Naive thymus-derived CD8-positive, alpha-beta T cell (primary cell): ENCODE measurements around the gene FSD1. TPM values are rescaled to one million over a fixed set of nuclear protein-coding genes. Genes with fewer than 3 reads are reported as not detected.
A peak's percentile ranks its signal among the peaks of the same experiment; 100 is the strongest.

Experiments used
- ATAC-seq, 2 donors: fragments of 150-1000 bp; cut with Tn5 transposase in 1 of 2; sonication (Bioruptor Pico), chemical (Tn5 transposase) in 1 of 2; 1 replicate in 1 of 2; 2 replicates in 1 of 2; pipeline ENCODE4 v1.10.0; 2021; ENCODE audit warnings: mild to moderate bottlenecking in 2 of 2, moderate library complexity in 2 of 2
- POLR2A ChIA-PET: fragments of 350-600 bp; sonication (Branson Sonifier 250); formaldehyde crosslinking; loops from one replicate; lab custom pipeline; 2021; ENCODE audit warnings: antibody characterized with exemption; lab: Charles Lee
- DNase-seq, 10 donors: peaks; one replicate each; pipeline versions ENCODE4 v3.0.0 to v3.0.0-alpha.2; 2020 to 2022
- H3K27ac Mint-ChIP-seq, 10 donors: one replicate each; pipeline ENCODE4 v1.8.0; 2020 to 2022; ENCODE audit warnings: mild to moderate bottlenecking in 10 of 10, mixed read lengths in 10 of 10, moderate library complexity in 4 of 10, inconsistent platforms in 1 of 10
- H3K27me3 Mint-ChIP-seq, 5 donors: one replicate each; pipeline ENCODE4 v1.8.0; 2021 to 2022; ENCODE audit warnings: mixed read lengths in 5 of 5
- H3K36me3 Mint-ChIP-seq, 3 donors: one replicate each; pipeline ENCODE4 v1.8.0; 2020 to 2022; ENCODE audit warnings: mixed read lengths in 3 of 3, mild to moderate bottlenecking in 2 of 3, inconsistent platforms in 1 of 3
- H3K4me1 Mint-ChIP-seq, 4 donors: one replicate each; pipeline ENCODE4 v1.8.0; 2021 to 2022; ENCODE audit warnings: mixed read lengths in 4 of 4
- H3K4me3 Mint-ChIP-seq, 10 donors: one replicate each; pipeline ENCODE4 v1.8.0; 2020 to 2022; ENCODE audit warnings: mild to moderate bottlenecking in 10 of 10, mixed read lengths in 10 of 10, moderate library complexity in 6 of 10, inconsistent platforms in 1 of 10
- H3K9me3 Mint-ChIP-seq, 9 donors: one replicate each; pipeline ENCODE4 v1.8.0; 2020 to 2022; ENCODE audit warnings: mixed read lengths in 9 of 9, mild to moderate bottlenecking in 3 of 9, inconsistent platforms in 1 of 9, moderate library complexity in 1 of 9
- polyA plus RNA-seq, 3 donors: library from polyadenylated mRNA; unstranded; fragments of 300-500 nt; fragmentation: Illumina TruSeq; gene quantifications; one replicate each; pipeline ENCODE4 v1.2.3, GENCODE V29; 2021
- total RNA-seq, 8 experiments: library from RNA in 2 of 8; stranded (reverse) in 2 of 8; gene quantifications; one replicate each; pipeline ENCODE4 v1.2.3 and lab custom pipeline; 2021 to 2026

The FSD1 gene
- total and polyA plus RNA-seq, 5 experiments from 2014 or later = 1.4 to 4.0 (median 3.4) TPM

GRCh38 chr19:4369109-4369887 lies 64.9 kb downstream of the FSD1 start:
- peak; percentile 71 to 75 for ATAC-seq
- POLR2A ChIA-PET = interaction anchor here (0.6 to 4.4 kb wide), 9 partner anchors 10 to 124 kb away, joined by 3 to 31 read pairs (median 6); partner anchors contain the start of genes CHAF1A and SH3GL1

GRCh38 chr19:4369888-4370260 lies 65.5 kb downstream of the FSD1 start:
- peak overlapping the region; percentile 85 to 96 (median 91) for H3K4me3 Mint-ChIP-seq
- POLR2A ChIA-PET = interaction anchor here (0.7 to 4.4 kb wide), 12 partner anchors 10 to 103 kb away, joined by 3 to 31 read pairs (median 6); partner anchors contain the start of genes CHAF1A, MPND and SH3GL1
- peak; percentile 57 to 82 (median 60) for DNase-seq
- H3K36me3 Mint-ChIP-seq = peaks cover 0 to 5% (median 0%) of the 10 kb centered on the region in 3 donors
- peaks cover 20 to 56% (median 45%) of the 10 kb centered on the region in 4 donors for H3K4me1 Mint-ChIP-seq
- no peaks in the 10 kb centered on the region for H3K9me3 Mint-ChIP-seq
- peak; percentile 78 to 83 for ATAC-seq
- H3K27ac Mint-ChIP-seq = peak overlapping the region; percentile 91 to 96 (median 93)
- no peaks in the 10 kb centered on the region for H3K27me3 Mint-ChIP-seq

More at GRCh38 chr19:4369109-4369887, 64.9 kb downstream of the FSD1 start:
- Mint-ChIP-seq H3K27ac (peak overlapping the region; percentile 91 to 96 (median 95)), H3K4me3 (peak overlapping the region; percentile 85 to 96 (median 91)), H3K36me3 (peaks cover 0 to 8% (median 0%) of the 10 kb centered on the region in 3 donors), H3K9me3 (no peaks in the 10 kb centered on the region), H3K27me3 (no peaks in the 10 kb centered on the region), H3K4me1 (peaks cover 20 to 54% (median 45%) of the 10 kb centered on the region in 4 donors)
- DNase-seq = peak; percentile 40 to 84 (median 70)

- DNase-seq (no peak), ATAC-seq (no peak)
- H3K9me3 Mint-ChIP-seq = no peaks in the 10 kb centered on the region
- H3K4me3 Mint-ChIP-seq = peak overlapping the region; percentile 15 to 96 (median 66)
- H3K36me3 Mint-ChIP-seq = peaks cover 0 to 5% (median 0%) of the 10 kb centered on the region in 3 donors
- peak overlapping the region; percentile 69 to 96 (median 91) for H3K27ac Mint-ChIP-seq
- no peaks in the 10 kb centered on the region for H3K27me3 Mint-ChIP-seq
- POLR2A ChIA-PET = interaction anchor here (0.7 to 4.4 kb wide), 12 partner anchors 9 to 103 kb away, joined by 3 to 31 read pairs (median 4); partner anchors contain the start of genes CHAF1A, MPND and SH3GL1
- peaks cover 20 to 60% (median 46%) of the 10 kb centered on the region in 4 donors for H3K4me1 Mint-ChIP-seq
Observed at GRCh38 chr19:4370418-4371041, 66.1 kb downstream of the FSD1 start.

GRCh38 chr19:4371247-4372164 lies 67.1 kb downstream of the FSD1 start:
- H3K9me3 Mint-ChIP-seq = no peaks in the 10 kb centered on the region
- POLR2A ChIA-PET = interaction anchor here (0.7 to 2.6 kb wide), 5 partner anchors 8 to 99 kb away, joined by 3 to 17 read pairs (median 5); partner anchors contain the start of genes CHAF1A and MPND
- H3K4me1 Mint-ChIP-seq = peaks cover 25 to 70% (median 54%) of the 10 kb centered on the region in 4 donors
- H3K36me3 Mint-ChIP-seq = peaks cover 0 to 7% (median 0%) of the 10 kb centered on the region in 3 donors
- peak overlapping the region in 7 of 10 donors; percentile 18 to 89 (median 58) for H3K4me3 Mint-ChIP-seq
- H3K27ac Mint-ChIP-seq = peak overlapping the region in 9 of 10 donors; percentile 49 to 92 (median 87)
- ATAC-seq (no peak), DNase-seq (no peak)
- H3K27me3 Mint-ChIP-seq = no peaks in the 10 kb centered on the region

- H3K27me3 Mint-ChIP-seq = no peaks in the 10 kb centered on the region
- peak overlapping the region in 8 of 10 donors; percentile 2 to 83 (median 50) for H3K27ac Mint-ChIP-seq
- POLR2A ChIA-PET = interaction anchor here (1.0 kb wide), 1 partner anchor 30 kb away, joined by 3 read pairs; the partner anchor contains the start of gene CHAF1A
- H3K36me3 Mint-ChIP-seq = peaks cover 0 to 4% (median 0%) of the 10 kb centered on the region in 3 donors
- H3K4me3 Mint-ChIP-seq = peak overlapping the region in 1 of 10 donors; percentile 24
- no peak for ATAC-seq
- peaks cover 29 to 76% (median 60%) of the 10 kb centered on the region in 4 donors for H3K4me1 Mint-ChIP-seq
- no peak for DNase-seq
- no peaks in the 10 kb centered on the region for H3K9me3 Mint-ChIP-seq
Observed at GRCh38 chr19:4372165-4373012, 68.0 kb downstream of the FSD1 start.

- no peaks in the 10 kb centered on the region for H3K27me3 Mint-ChIP-seq
- peaks cover 27 to 78% (median 56%) of the 10 kb centered on the region in 4 donors for H3K4me1 Mint-ChIP-seq
- ATAC-seq = no peak
- POLR2A ChIA-PET = no interaction called here
- no peak overlapping the region for H3K4me3 Mint-ChIP-seq
- peak overlapping the region in 2 of 10 donors; percentile 19 to 44 for H3K27ac Mint-ChIP-seq
- DNase-seq = no peak
- no peaks in the 10 kb centered on the region for H3K9me3 Mint-ChIP-seq
- H3K36me3 Mint-ChIP-seq = peaks cover 0 to 4% (median 0%) of the 10 kb centered on the region in 3 donors
Observed at GRCh38 chr19:4373013-4373367, 68.6 kb downstream of the FSD1 start.

Other genes with a start within 250 kb of the FSD1 start
- gene ZBTB7A, start 237.7 kb upstream of the FSD1 start, total RNA-seq = 10 to 100 TPM; 59.9 TPM
- gene ZBTB7A, start 237.7 kb upstream of the FSD1 start, polyA plus RNA-seq = 10 to 100 TPM; 31.3 to 52.2 (median 31.5) TPM
- gene MAP2K2, start 180.5 kb upstream of the FSD1 start, total RNA-seq = 100 to 1,000 TPM; 119 to 134 TPM
- 100 to 1,000 TPM in 1 of 3 donors, 10 to 100 TPM in 2; 48.0 to 101 (median 67.3) TPM for gene MAP2K2, start 180.5 kb upstream of the FSD1 start, polyA plus RNA-seq
- gene CREB3L3, start 151.0 kb upstream of the FSD1 start, total RNA-seq = not detected
- gene CREB3L3, start 151.0 kb upstream of the FSD1 start, polyA plus RNA-seq = not detected
- gene SIRT6, start 122.0 kb upstream of the FSD1 start, total RNA-seq = 10 to 100 TPM; 27.2 to 27.3 TPM
- gene SIRT6, start 122.0 kb upstream of the FSD1 start, polyA plus RNA-seq = 1 to 10 TPM in 2 of 3 donors, under 1 TPM in 1; 0.86 to 4.3 (median 1.4) TPM
- gene ANKRD24, start 121.9 kb upstream of the FSD1 start, total RNA-seq = 1 to 10 TPM; 1.9 to 2.2 TPM
- gene ANKRD24, start 121.9 kb upstream of the FSD1 start, polyA plus RNA-seq = under 1 TPM in 2 of 3 donors, not detected in 1; 0.36 to 0.50 TPM
- gene EBI3, start 75.1 kb upstream of the FSD1 start, total RNA-seq = under 1 TPM; 0.36 to 0.47 TPM
- not detected for gene EBI3, start 75.1 kb upstream of the FSD1 start, polyA plus RNA-seq
- gene YJU2, start 57.5 kb upstream of the FSD1 start, total RNA-seq = 10 to 100 TPM; 32.9 to 33.8 TPM
- 10 to 100 TPM; 20.2 to 35.3 (median 28.1) TPM for gene YJU2, start 57.5 kb upstream of the FSD1 start, polyA plus RNA-seq
- gene SHD, start 25.3 kb upstream of the FSD1 start, total RNA-seq = not detected
- not detected for gene SHD, start 25.3 kb upstream of the FSD1 start, polyA plus RNA-seq
- gene TMIGD2, start 2.2 kb upstream of the FSD1 start, total RNA-seq = 10 to 100 TPM; 41.6 to 43.9 TPM
- 100 to 1,000 TPM in 1 of 3 donors, 10 to 100 TPM in 2; 65.8 to 105 (median 96.5) TPM for gene TMIGD2, start 2.2 kb upstream of the FSD1 start, polyA plus RNA-seq
- 1 to 10 TPM; 1.4 to 2.3 TPM for gene STAP2, start 34.2 kb downstream of the FSD1 start, total RNA-seq
- gene STAP2, start 34.2 kb downstream of the FSD1 start, polyA plus RNA-seq = 1 to 10 TPM; 1.3 to 2.6 (median 1.5) TPM
- 10 to 100 TPM; 18.9 to 22.1 TPM for gene MPND, start 39.0 kb downstream of the FSD1 start, total RNA-seq
- 1 to 10 TPM; 4.6 to 5.3 (median 4.7) TPM for gene MPND, start 39.0 kb downstream of the FSD1 start, polyA plus RNA-seq
- gene SH3GL1, start 95.9 kb downstream of the FSD1 start, total RNA-seq = 10 to 100 TPM; 38.3 to 38.6 TPM
- gene SH3GL1, start 95.9 kb downstream of the FSD1 start, polyA plus RNA-seq = 10 to 100 TPM; 11.8 to 20.4 (median 12.3) TPM
- 10 to 100 TPM in 1 of 2 experiments, 1 to 10 TPM in 1; 7.5 to 10.9 TPM for gene CHAF1A, start 98.0 kb downstream of the FSD1 start, total RNA-seq
- 1 to 10 TPM; 1.7 to 2.4 (median 2.1) TPM for gene CHAF1A, start 98.0 kb downstream of the FSD1 start, polyA plus RNA-seq
- gene UBXN6, start 153.2 kb downstream of the FSD1 start, total RNA-seq = 10 to 100 TPM; 61.3 to 75.2 TPM
- gene UBXN6, start 153.2 kb downstream of the FSD1 start, polyA plus RNA-seq = 1 to 10 TPM; 2.4 to 6.6 (median 3.9) TPM
- 10 to 100 TPM; 35.5 to 40.0 TPM for gene HDGFL2, start 167.7 kb downstream of the FSD1 start, total RNA-seq
- 10 to 100 TPM; 15.0 to 25.3 (median 19.0) TPM for gene HDGFL2, start 167.7 kb downstream of the FSD1 start, polyA plus RNA-seq
- under 1 TPM; 0.23 to 0.36 TPM for gene PLIN4, start 213.9 kb downstream of the FSD1 start, total RNA-seq
- gene PLIN4, start 213.9 kb downstream of the FSD1 start, polyA plus RNA-seq = under 1 TPM; 0.07 to 0.11 (median 0.07) TPM
- gene PLIN5, start 230.6 kb downstream of the FSD1 start, total RNA-seq = 1 to 10 TPM; 2.3 to 2.6 TPM
- under 1 TPM; 0.28 to 0.90 (median 0.30) TPM for gene PLIN5, start 230.6 kb downstream of the FSD1 start, polyA plus RNA-seq
- not detected for gene LRG1, start 235.4 kb downstream of the FSD1 start, total RNA-seq
- not detected for gene LRG1, start 235.4 kb downstream of the FSD1 start, polyA plus RNA-seq